ENCODE data around the gene SPON2.

The SPON2 gene

DNA sequence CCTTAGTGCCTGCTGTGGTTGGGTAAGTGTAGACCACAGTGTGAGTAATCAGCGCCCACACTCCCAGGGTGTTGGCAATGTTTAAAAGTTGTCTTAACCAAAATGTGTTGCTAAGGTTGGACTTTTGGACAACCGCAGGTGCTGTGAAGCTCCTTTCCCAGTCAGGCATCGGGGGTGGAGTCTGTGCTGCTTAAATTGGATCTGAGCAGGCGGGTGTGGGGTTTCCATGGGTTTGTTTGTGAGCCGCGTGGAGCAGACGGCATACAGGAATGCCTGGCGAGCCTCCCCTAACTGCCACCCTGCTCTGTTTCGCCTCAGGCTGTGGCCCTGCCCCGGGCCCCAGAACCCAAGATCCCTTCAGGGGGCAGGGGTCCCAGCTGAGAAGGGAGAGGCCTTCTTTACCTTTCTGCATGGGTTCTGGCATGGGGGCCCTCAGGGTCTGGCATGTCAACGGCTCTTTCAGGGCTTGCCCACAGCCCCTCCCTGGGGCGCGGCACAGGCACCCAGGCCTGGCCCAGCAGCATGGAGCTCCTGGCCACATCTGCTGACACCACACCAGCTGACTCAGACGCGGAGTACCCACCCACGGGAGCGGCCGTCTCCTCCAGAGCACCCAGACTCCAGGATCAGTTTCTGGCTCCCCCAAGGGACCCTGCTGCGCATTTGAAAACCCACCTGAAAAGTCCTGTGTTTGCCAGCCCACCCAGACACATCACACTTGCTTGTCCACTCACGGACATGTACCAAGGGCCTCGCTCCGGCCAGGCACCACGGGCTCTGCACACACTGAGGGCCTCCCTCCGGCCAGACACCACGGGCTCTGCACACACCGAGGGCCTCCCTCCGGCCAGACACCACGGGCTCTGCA, 5.1 kb upstream of the SPON2 start:
- no peak overlapping the region for H3K4me3 ChIP-seq (ENCODE audit: low read depth, low read length)
- TF ChIP-seq, protein P1, sequence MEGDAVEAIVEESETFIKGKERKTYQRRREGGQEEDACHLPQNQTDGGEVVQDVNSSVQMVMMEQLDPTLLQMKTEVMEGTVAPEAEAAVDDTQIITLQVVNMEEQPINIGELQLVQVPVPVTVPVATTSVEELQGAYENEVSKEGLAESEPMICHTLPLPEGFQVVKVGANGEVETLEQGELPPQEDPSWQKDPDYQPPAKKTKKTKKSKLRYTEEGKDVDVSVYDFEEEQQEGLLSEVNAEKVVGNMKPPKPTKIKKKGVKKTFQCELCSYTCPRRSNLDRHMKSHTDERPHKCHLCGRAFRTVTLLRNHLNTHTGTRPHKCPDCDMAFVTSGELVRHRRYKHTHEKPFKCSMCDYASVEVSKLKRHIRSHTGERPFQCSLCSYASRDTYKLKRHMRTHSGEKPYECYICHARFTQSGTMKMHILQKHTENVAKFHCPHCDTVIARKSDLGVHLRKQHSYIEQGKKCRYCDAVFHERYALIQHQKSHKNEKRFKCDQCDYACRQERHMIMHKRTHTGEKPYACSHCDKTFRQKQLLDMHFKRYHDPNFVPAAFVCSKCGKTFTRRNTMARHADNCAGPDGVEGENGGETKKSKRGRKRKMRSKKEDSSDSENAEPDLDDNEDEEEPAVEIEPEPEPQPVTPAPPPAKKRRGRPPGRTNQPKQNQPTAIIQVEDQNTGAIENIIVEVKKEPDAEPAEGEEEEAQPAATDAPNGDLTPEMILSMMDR (IDR thresholded peaks at IDR 0.05; ENCODE audit: control insufficient read depth, extremely low read depth, insufficient read depth), result no peak
- DNase-seq (ENCODE audit: low read depth), result no peak

DNA sequence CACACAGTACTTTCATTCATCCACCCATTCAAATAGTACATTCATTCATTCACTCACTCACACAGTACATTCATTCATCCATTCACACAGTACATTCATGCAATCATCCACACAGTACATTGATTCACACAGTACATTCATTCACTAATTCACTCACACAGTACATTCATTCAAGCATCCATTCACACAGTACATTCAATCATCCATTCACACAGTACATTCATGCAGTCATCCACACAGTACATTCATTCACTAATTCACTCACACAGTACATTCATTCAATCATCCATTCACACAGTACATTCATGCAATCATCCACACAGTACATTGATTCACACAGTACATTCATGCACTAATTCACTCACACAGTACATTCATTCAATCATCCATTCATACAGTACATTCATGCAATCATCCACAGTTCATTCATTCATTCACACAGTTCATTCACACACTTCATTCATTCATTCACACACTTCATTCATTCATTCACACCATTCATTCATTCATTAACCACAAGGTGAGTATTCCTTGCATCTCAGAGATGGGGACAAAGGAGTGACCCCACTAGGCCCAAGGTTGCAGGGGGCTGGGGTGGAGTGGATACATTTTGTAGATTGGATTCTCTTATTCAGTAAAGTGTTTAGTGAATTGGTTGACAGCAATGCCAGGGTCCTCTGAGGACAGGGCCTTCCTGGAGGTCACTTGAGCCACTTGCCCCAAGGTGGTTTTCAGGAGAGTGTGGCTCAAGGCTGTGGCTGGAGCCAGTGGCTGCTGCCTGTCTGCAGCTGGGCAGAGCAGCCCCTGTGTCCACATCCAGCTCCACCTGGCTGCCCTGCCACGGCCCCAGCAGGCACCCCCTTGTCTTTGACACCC, 4.3 kb upstream of the SPON2 start:
- DNase-seq (ENCODE audit: low read depth), result no peak
- TF ChIP-seq, protein P1 (IDR thresholded peaks at IDR 0.05; ENCODE audit: control insufficient read depth, extremely low read depth, insufficient read depth), result no peak
- no peak overlapping the region for H3K4me3 ChIP-seq (ENCODE audit: low read depth, low read length)

DNA sequence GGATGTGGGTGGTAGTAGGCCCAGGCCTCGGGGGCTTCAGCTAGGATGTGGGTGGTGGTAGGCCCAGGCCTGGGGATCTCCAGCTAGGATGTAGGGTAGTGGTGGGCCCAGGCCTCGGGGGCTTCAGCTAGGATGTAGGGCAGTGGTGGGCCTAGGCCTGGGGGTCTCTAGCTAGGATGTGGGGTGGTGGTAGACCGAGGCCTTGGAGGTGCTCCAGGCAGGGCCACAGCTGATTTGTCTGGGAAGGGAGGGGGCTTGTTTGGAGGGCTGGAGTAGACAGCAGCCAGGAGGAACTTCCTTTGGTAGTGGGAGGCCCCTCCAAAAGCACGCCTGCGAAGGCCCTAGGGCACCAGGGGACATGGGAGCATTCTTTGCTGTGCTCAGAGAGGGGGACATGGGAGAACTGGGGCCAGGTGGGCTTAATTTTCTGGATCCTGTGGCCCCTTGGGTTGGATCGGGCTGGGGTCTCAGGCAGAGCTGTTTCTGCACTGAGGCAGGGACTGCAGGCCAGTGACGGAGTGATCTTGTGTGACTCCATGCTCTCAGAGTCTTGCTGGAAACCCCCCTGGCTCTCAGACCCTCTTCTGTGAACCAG, 3.3 kb upstream of the SPON2 start:
- no peak overlapping the region for H3K4me3 ChIP-seq (ENCODE audit: low read depth, low read length)
- DNase-seq (ENCODE audit: low read depth), result no peak
- TF ChIP-seq, protein P1 (IDR thresholded peaks at IDR 0.05; ENCODE audit: control insufficient read depth, extremely low read depth, insufficient read depth), result no peak

DNA sequence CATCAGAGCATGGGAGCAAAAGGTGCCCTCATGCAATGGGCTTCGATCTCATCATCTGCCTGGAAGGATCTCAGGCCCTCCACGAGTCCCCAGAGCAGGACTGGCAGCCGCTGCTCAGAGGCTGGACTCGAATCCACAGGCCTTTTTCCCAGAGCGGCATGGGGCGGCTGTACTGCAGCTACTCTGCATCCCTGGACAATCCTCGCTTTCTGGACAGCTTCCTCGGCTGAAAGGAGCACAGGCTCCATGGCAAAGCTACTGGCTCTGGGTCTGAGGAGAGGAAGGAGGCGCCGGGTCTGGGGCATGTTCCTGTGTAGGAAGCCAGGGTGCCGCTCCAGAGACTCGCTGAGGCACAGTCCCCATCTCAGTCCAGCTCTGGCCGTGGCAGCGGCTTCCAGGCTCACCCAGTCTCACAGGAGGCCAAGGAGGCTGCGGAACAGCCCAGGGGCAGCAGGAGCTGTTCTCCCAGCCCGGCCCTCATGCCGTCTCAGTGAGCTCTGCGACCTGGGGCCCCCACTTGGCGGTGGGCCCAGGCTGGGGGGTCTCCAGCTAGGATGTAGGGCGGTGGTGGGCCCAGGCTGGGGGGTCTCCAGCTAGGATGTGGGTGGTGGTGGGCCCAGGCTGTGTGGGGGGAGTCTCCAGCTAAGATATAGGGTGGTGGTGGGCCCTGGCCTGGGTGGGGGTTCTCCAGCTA, 2.7 kb upstream of the SPON2 start:
- TF ChIP-seq, protein P1 (IDR thresholded peaks at IDR 0.05; ENCODE audit: control insufficient read depth, extremely low read depth, insufficient read depth), result no peak
- H3K4me3 ChIP-seq (ENCODE audit: low read depth, low read length), result no peak overlapping the region
- DNase-seq (ENCODE audit: low read depth), result no peak

DNA sequence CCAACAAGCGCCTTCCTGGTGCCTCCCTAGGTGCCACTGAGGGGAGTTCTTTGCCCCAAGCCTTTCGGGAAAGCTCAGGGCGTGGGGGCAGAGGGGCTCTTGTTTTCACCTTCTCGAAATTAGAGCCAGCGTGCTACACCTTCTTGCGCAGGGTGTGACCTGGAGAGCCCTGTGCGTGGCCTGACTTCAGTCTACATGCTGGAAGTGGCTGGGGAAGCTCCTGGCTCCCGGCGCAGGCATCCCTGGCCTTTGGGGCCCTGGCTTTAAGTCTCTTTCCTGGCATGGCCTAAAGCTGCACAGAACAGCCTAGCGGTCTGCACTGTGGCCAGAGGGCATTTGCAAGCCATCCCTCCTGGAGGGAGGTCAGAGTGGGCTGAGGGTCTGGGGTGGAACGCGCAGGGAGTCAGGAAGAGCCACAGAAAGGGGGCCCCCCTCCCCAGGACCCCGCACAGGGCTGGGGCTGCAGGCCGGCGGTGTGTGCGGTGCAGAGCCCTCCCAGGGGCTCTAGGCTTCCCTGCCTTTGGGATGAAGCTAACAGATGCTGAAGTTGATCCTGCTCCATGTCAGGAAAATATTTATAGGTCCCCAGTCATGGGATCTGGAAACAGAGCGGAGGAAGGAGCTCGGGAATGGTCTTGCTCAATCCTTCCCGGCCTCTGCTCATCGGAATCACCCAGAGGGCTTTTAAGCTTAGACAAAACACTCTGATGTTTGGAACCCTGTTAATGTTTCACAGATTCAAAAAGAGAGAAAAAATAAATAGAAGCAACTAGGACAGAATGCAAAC, 781 bp upstream of the SPON2 start:
- TF ChIP-seq, protein P1 (IDR thresholded peaks at IDR 0.05; ENCODE audit: control insufficient read depth, extremely low read depth, insufficient read depth), result no peak
- peak overlapping the region; percentile 57 for H3K4me3 ChIP-seq (ENCODE audit: low read depth, low read length)
- no peak for DNase-seq (ENCODE audit: low read depth)

All from LNCaP clone FGC (cell line).